GM19455 (cell line): ENCODE results near the gene TLDC2.
"Not testable (repeated sequence)": the region's sequence is repeated elsewhere in the genome, so short reads cannot be mapped to it uniquely, and the experiment has no call there.

Experiments used
- ATAC-seq: cut with Tn5 transposase; IDR thresholded peaks from one replicate; pipeline ENCODE4 v1.9.1; 2021; ENCODE audit not compliant: unreplicated experiment

The TLDC2 gene

DNA sequence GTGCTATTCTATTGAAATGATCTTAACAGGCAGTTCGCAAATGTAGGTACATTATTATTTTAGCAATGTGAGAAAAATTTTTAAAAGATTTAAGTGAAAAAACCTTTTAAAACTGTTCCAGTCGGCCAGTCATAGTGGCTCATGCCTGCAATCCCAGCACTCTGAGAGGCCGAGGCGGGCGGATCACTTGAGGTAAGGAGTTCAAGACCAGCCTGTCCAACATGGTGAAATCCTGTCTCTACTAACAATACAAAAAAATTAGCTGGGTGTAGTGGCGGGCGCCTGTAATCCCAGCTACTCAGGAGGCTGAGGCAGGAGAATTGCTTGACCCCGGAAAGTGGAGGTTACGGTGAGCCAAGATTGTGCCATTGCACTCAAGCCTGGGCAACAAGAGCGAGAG is 29.6 kb downstream of the TLDC2 start:
- ATAC-seq, result not testable (repeated sequence)

DNA sequence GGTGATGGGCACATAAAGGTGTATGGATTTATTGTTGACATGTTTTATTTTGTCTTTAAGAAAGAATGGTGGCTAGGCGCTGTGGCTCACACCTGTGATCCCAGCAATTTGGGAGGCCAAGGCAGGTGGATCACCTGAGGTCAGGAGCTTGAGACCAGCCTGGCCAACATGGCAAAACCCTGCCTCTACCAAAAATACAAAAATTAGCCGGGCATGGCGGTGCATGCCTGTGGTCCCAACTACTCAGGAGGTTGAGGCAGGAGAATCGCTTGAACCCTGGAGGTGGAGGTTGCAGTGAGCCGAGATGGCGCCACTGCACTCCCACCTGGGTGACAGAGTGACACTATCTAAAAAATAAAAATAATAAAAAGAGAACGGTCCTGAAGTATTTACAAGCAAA is 30.1 kb downstream of the TLDC2 start:
- ATAC-seq, result not testable (repeated sequence)

DNA sequence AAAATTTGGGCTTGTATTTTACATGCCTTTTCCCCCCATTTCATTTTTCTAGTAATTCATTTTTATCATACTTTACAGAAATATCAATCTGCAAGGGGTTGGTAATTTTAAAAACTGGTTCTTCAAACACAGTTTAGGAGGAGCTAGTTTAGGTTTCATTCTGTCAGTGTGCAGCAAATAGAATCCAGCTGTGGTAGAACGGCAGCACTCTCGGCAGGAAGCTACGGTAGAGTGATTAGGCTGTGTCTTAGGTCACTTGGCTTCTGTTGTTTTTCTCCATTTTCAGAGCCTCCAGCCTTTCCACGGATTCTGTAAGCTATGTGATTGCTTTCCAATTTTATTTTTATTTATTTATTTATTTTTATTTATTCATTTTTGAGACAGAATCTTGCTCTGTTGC is 32.7 kb downstream of the TLDC2 start:
- ATAC-seq, result no peak

DNA sequence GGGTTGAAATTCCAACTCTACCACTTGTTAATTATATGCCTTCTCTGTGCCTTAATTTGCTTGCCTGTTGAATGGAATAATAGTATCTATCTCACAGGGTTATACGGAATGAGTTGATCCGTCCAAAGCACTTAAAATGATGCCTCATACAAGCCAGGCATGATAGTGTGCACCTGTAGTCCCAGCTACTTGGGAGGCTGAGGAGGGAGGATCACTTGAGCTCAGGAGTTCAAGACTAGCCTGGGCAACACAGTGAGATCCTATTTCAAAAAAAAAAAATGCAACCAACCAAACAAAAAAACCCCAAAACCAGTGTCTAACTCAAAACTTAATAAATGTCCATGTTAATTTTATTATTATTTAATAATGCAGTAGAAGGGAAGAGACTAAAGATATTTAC is 40.3 kb downstream of the TLDC2 start:
- no peak for ATAC-seq

DNA sequence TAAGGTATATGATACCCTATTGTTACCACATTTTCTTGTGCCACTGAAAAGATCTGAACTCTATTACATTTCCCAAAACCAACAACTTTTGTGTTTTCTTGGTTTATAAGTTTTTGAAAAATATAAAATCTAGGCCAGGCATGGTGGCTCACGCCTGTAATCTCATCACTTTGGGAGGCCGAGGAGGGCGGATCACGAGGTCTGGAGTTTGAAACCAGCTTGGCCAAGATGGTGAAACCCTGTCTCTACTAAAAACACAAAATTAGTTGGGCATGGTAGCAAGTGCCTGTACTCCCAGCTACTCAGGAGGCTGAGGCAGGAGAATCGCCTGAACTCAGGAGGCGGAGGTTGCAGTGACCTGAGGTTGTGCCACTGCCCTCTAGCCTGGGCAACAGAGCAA is 41.3 kb downstream of the TLDC2 start:
- ATAC-seq, result no peak

DNA sequence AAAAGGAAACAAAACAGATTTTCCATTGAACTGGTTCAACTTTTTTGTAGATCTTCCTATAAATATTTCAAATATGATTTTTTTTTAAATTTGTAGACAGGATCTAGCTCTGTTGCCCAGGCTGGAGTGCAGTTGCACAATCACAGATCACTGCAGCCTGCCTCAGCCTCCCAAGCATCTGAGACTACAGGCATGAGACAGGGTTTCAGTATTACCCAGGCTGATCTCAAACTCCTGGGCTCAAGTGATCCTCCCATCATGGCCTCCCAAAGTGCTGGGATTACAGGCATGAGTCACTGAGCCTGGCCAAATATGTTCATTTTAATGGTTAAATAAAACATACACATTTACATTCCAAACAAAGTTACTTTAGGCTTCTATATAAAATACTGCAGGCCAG is 42.0 kb downstream of the TLDC2 start:
- no peak for ATAC-seq

DNA sequence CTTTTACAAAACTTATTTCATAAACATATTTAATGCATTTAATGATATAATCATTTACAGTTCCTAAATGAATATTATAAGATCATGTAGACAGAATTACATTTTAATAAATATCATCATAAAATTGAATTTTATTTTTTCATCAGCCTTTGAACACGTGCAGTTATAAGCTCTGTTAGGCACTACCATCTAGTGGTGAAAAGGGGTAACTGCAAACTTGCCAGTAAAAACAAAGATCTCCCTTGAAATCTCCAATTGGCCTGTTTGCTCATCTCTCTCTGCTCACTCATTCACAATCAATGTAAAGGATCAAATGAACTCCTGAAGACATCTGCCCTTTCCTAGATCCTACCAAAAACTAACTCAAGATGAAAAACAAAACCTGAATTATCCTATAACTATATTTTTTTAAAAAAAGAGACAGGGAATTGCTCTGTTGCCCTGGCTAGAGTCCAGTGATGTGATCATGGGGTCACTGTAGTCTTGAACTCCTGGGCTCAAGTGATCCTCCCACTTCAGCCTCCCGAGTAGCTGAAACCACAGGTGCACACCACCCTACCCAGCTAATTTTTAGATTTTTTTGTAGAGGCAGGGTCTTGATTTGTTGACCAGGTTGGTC is 43.9 kb downstream of the TLDC2 start:
- no peak for ATAC-seq

DNA sequence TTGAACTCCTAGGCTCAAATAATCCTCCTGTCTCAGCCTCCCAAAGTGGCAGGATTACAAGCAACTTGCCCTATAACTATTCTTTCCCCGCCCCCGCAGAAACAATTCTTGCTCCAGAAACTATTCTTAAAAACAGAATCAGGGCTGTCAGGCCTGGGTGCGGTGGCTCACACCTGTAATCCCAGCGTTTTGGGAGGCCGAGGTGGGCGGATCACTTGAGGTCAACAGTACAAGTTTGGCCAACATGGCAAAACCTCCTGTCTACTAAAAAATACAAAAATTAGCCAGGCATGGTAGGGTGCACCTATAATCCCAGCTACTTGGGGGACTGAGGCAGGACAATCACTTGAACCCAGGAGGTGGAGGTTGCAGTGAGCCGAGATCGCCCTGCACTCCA is 44.4 kb downstream of the TLDC2 start:
- no peak for ATAC-seq

DNA sequence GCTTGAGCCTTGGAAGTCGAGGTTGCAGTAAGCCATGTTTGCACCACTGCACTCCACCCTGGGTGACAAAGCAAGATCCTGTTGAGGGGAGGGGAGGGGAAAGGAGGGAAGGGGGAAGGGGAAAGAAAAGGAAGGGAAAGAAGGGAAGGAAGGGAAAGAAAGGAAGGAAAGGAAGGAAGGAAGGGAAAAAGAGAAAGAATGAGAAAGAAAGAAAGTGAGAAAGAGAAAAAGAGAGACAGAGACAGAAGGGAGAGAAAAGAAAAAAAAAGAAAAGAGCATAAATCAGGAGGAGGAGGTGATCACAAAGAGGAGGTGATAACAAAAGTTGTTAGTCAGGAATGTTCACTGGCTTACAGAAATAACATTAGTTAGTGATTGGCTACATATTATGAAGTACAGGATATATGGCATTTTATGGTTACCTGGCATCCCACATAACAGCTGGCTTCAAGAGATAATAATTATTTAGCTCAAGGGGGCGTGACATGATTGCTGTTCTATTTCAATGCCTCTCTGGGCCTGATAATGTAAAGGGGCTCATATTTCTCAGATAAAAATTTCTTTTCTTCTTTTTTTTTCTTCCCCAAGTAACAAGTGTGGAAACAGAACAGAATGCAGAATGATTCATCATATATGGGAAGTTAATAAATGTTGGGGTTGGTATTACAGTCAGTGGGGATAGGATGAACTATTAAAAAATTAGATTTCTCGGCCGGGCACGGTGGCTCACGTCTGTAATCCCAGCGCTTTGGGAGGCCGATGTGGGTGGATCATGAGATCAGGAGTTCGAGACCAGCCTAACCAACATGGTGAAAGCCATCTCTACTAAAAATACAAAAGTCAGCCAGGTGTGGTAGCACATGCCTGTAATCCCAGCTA is 48.5 kb downstream of the TLDC2 start:
- no peak for ATAC-seq

DNA sequence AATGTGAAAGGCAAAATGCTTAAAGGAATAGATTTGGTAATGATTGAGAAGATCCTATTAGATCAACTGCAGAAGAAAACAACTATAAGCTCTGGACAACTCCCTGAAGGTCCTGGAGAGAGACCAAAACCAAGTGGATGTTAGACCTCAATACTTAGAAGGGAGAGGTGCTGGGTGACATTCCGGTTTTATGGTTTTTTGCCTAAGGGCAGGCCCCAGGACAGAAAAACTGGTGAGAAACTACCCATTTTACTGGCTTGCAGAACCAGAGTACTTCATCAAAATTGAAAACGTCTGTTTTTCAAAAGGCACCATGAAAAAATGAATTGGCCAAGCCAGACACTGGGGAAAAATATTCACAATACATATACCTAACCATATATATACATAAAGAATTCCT is 49.3 kb downstream of the TLDC2 start:
- no peak for ATAC-seq

DNA sequence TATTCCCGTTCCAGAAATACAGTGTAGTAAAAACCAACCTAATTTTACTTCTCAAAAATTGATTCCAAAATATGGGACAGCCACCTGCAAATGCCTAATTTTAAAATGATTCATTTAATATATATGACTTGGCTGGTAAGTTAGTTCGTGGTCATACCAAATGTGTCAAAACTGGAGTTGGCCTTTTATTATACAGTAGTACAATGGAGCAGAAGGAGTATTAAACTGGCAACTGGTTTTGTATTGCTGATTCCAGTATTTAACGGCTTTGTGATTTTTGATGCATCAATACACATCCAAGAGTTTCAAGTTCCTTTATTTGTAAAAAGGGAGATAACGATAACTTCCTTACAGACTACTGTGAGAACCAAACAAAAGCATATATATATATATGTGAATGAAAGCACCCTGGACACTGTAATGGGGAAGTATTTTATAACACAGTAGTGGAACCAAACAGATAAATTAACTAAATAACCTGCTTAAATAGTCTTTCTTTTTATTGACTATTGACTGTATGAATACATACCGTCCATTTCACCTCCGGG is 50.8 kb downstream of the TLDC2 start:
- no peak for ATAC-seq

DNA sequence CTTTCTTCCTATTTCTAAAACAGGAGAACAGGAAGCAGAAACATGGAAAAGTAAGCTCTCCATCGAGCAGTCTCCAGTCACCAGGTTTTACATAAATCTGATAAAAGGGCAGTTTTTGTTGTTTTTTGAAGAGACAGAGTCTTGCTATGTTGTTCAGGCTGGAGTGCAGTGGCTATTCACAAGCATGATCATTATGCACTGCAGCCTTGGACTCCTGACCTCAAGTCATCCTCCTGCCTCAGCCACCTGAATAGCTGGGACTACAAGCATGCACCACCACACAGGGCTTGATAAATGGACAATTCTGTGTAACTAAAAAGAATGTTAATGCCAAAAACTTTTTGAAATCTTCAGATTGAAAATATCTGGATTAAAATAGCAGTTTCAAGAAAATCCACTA is 51.8 kb downstream of the TLDC2 start:
- no peak for ATAC-seq

DNA sequence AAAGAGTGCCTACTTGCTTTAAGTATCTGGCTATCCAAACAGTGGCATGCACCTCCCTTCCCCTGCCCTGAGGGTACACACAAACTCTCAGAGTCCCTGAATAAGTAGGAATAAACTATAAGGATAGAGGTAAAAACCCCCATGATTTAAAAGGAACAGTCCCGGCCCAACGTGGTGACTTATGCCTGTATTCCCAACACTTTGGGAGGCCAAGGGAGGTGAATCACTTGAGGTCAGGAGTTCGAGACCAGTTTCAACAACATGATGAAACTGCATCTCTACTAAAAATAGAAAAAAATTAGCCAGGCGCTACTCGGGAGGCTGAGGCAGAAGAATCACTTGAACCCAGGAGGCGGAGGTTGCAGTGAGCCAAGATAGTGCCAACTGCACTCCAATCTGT is 53.4 kb downstream of the TLDC2 start:
- ATAC-seq, result no peak

DNA sequence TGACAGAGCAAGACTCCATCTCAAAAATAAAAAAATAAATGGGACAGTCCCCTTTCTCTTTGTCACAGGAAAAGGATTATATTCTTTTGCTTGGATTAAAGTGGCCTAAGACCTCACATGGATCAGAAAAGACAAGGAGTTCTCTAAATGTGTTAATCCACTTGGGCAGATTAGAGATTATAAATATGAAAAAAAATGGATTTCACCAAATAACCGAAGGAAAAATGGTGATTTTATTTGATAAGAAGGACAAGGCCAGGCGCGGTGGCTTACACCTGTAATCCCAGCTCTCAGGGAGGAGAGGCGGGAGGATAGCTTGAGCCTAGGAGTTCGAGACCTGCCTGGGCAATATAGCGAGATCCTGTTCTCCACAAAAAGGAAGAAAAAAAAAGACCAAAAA is 53.8 kb downstream of the TLDC2 start:
- ATAC-seq, result no peak

DNA sequence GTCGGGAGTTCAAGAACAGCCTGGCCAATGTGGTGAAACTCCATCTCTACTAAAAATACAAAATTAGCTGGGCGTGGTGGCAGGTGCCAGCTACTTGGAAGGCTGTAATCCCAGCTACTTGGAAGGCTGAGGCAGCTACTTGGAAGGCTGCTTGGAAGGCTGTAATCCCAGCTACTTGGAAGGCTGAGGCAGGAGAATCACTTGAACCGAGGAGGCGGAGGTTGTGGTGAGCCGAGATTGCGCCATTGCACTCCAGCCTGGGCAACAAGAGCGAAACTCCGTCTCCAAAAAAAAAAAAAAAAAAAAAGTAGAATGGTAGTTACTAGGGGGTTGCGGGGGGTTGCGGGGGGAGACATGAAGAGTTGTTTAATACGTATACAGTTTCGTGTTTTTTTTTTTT is 56.1 kb downstream of the TLDC2 start:
- ATAC-seq, result not testable (repeated sequence)

DNA sequence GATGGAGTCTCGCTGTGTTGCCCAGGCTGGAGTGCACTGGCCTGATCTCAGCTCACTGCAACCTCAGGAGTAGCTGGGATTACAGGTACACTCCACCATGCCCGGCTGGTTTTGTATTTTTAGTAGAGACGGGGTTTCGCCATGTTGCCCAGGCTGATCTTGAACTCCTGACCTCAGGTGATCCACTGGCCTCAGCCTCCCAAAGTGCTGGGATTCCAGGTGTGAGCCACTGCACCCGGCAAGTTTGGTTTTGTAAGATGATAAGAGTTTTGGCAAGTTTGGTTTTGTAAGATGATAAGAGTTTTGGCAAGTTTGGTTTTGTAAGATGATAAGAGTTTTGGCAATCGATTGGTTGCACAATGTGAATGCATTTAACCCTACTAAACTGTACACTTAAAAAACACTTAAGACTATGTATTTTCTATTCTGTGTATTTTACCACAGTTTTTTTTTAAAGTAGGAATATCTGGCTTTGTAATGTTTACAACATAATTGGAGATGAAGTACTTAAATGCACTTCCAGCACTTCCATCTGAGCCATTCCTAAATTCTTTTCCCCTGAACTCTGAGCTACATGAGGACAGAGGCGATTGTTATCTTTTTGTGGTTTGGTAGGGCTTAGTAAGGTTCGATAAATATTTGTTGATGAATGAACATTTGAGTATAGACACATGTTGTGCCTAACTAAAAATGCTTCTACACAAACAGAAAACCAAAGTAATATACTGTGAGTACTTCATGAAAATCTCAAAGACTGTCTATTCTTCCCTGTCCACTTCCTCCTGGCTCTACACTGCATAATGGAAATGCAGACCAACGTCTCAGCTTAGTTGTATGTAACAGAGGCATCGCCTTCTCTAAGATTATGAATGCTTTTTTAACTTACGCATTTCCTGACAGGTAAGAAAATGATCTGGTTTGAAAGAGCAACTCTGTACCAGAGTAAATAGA is 56.8 kb downstream of the TLDC2 start:
- ATAC-seq, result no peak

DNA sequence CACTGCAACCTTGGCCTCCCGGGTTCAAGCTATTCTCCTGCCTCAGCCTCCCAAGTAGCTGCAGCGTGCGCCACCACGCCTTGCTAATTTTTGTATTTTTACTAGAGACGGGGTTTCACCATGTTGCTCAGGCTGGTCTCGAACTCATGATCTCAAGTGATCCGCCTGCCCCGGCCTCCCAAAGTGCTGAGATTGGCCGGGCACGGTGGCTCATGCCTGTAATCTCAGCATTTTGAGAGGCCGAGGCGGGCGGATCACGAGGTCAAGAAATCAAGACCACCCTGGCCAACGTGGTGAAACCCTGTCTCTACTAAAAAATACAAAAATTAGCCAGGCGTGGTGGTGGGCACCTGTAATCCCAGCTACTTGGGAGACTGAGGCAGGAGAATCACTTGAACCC is 57.6 kb downstream of the TLDC2 start:
- not testable (repeated sequence) for ATAC-seq

DNA sequence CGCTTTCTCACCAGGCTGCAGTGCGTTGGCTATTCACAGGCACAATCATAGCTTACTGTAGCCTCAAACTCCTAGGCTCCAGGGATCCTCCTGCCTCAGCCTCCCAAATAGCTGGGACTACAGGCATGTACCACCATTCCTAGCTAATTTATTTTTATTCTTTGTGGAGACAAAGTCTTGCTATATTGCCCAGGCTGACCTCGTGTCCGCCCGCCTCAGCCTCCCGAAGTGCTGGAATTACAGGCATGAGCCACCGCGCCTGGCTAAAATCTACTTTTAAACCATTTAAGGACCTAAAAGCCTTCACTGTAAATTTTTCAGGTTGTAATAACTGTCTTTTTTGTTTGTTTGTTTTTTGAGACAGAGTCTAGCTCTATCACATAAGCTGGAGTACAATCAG is 60.4 kb downstream of the TLDC2 start:
- no peak for ATAC-seq

DNA sequence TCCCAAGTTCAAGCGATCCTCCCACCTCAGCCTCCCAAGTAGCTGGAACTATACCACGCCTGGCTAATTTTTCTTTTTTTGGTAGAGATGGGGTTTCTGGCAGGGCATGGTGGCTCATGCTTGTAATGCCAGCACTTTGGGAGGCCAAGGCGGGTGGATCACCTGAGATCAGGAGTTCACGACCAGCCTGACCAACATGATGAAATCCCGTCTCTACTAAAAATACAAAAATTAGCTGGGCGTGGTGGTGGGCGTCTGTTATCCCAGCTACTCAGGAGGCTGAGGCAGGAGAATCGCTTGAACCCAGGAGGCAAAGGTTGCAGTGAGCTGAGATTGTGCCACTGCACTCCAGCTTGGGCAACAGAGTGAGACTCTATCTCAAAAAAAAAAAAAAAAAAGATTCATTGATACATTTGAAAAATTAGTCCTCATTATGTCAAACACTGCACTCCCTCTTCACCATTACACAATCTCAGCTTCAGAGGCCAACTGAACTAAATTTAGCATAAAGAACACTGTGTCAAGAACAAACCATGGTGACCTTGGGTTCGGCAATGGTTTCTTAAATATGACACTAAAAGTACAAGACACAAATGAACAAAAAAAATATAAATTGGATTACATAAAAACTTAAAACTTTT is 60.9 kb downstream of the TLDC2 start:
- ATAC-seq, result not testable (repeated sequence)

DNA sequence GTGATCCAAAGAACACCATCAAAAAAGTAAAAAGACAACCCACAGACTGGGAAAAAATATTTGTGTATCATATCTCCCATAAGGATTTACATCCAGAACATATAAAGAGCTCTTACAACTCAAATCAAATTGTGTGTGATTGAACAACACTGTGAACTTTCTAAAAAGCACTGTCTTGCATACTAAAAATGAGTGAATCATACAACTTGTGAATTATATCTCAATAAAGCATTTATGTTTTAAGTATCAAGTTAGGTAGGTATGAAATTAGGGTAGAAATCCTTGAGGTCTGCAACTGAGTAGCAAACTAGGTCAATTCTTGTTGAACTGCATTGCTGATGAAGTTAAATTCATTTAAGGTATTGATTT is 61.4 kb downstream of the TLDC2 start:
- ATAC-seq, result no peak

DNA sequence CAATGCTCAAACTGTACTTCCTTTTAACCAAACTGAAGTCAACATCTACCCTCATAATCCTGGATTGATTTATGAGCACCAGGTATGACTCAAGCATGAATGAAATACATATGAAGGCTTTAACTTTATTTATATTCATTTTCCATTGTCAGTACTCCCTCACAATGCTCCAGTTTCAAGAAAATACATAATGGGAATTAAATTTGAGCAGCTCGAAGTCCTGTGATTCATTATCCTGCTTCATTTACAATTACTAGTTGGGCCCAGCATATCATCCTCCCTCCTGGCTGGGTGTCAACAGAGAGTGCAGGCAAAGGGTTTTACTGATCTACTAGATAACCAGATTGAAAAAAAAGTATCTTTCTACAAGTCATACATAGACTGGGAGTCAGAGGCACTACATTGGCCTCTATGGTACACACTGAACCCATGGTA is 65.5 kb downstream of the TLDC2 start:
- no peak for ATAC-seq
